Hepatocyte (in vitro differentiated cells): ENCODE data around the gene CES1. TPM values are rescaled to one million over a fixed set of nuclear protein-coding genes. Genes with fewer than 3 reads are reported as not detected.

ENCODE experiments used
- DNase-seq: peaks from one replicate; pipeline ENCODE4 v3.0.0-alpha.2; 2016; ENCODE audit warnings: low spot score
- H2AFZ ChIP-seq: fragments of 200-600 bp; sonication (generic); 2 replicates; pipeline ENCODE4 v1.6.0; 2016; ENCODE audit warnings: antibody characterized with exemption, mild to moderate bottlenecking
- H3K27ac ChIP-seq: fragments of 200-600 bp; sonication (generic); 2 replicates; pipeline ENCODE4 v1.5.1; 2016; ENCODE audit warnings: mild to moderate bottlenecking
- H3K27me3 ChIP-seq: fragments of 200-600 bp; sonication (generic); 2 replicates; pipeline ENCODE4 v1.6.1; 2016
- H3K36me3 ChIP-seq: fragments of 200-600 bp; sonication (generic); replicated peaks from 2 replicates; pipeline ENCODE4 v1.5.1; 2016; ENCODE audit warnings: low read depth; ENCODE audit not compliant: insufficient read depth
- H3K4me1 ChIP-seq: fragments of 200-600 bp; sonication (generic); 2 replicates; pipeline ENCODE4 v1.5.1; 2016; ENCODE audit warnings: mild to moderate bottlenecking, moderate library complexity; ENCODE audit not compliant: insufficient read depth
- H3K4me2 ChIP-seq: fragments of 200-600 bp; sonication (generic); 2 replicates; pipeline ENCODE4 v1.6.0; 2016
- H3K4me3 ChIP-seq: fragments of 200-600 bp; sonication (generic); 2 replicates; pipeline ENCODE4 v1.5.1; 2016; ENCODE audit warnings: mild to moderate bottlenecking
- H3K79me2 ChIP-seq: fragments of 200-600 bp; sonication (generic); 2 replicates; pipeline ENCODE4 v1.6.0; 2017; ENCODE audit warnings: mild to moderate bottlenecking
- H3K9me2 ChIP-seq: fragments of 200-600 bp; sonication (generic); replicated peaks from 2 replicates; pipeline ENCODE4 v1.6.0; 2017; ENCODE audit warnings: mild to moderate bottlenecking; ENCODE audit not compliant: insufficient read depth
- H3K9me3 ChIP-seq: fragments of 200-600 bp; sonication (generic); 2 replicates; pipeline ENCODE4 v1.5.1; 2016; ENCODE audit warnings: low read depth, mild to moderate bottlenecking
- H4K20me1 ChIP-seq: fragments of 200-600 bp; sonication (generic); 2 replicates; pipeline ENCODE4 v1.6.0; 2016; ENCODE audit warnings: mild to moderate bottlenecking; ENCODE audit not compliant: insufficient read depth, poor library complexity, severe bottlenecking
- CTCF ChIP-seq: fragments of 200-600 bp; sonication (generic); IDR thresholded peaks from 2 replicates; pipeline ENCODE4 v1.5.1; 2016; ENCODE audit warnings: antibody characterized with exemption, mild to moderate bottlenecking; ENCODE audit not compliant: poor library complexity
- EZH2 ChIP-seq: fragments of 200-600 bp; sonication (generic); IDR thresholded peaks from 2 replicates; pipeline ENCODE4 v1.6.1; 2016; ENCODE audit warnings: antibody characterized with exemption, mild to moderate bottlenecking, borderline replicate concordance
- EZH2phosphoT487 ChIP-seq: fragments of 200-600 bp; sonication (generic); IDR thresholded peaks from one replicate; pipeline ENCODE4 v1.6.1; 2018; ENCODE audit warnings: antibody characterized with exemption, mild to moderate bottlenecking, low read depth, moderate library complexity; ENCODE audit not compliant: unreplicated experiment, severe bottlenecking
- WGBS: methylation state at CpG from one replicate; pipeline ENCODE4 v1.1.6; 2016; ENCODE audit warnings: low lambda C conversion rate; ENCODE audit errors: missing lambda C conversion rate; 5-methylcytosine and 5-hydroxymethylcytosine counted together
- polyA plus RNA-seq: library from polyadenylated mRNA; unstranded; fragments of >200 nt; fragmentation: Nextera tagmentation; extraction: Ambion mirVana; gene quantifications from 2 replicates; pipeline ENCODE4 v1.2.1, GENCODE V29; 2016
- total RNA-seq: library from RNA; depleted of rRNA; stranded (reverse); fragments of >200 nt; gene quantifications from 2 replicates; pipeline ENCODE4 v1.2.3, GENCODE V29; 2014

CES1 gene
- total and polyA plus RNA-seq, 2 experiments from 2014 or later, result 1.7 to 1.9 TPM

DNA sequence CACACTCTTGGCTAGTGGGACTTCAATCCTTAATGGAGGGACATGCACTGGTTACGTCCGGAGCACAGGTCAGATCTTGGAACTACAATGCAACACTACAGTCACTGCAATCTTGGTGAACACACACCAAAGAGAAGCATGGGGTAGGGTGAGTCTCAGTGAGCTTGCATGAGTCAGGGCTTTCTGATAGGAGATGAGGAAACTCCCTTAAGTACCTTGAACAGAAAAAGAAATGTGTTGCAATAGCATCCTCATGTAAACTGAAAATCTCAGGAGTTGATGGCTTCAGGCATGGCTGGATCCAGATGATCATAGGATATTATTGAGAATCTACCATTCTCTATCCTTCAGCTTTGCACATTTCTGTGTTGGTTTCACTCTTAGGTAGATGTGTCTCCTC is 54.1 kb downstream of the CES1 start:
- Histone ChIP-seq H4K20me1 (no peaks in the 10 kb centered on the region), H3K9me2 (no peaks in the 10 kb centered on the region), H3K9me3 (no peaks in the 10 kb centered on the region), H3K79me2 (no peaks in the 10 kb centered on the region), H3K27me3 (no peaks in the 10 kb centered on the region), H3K4me1 (no peaks in the 10 kb centered on the region), H3K27ac (no peak overlapping the region), H3K4me2 (no peak overlapping the region), H2AFZ (no peak overlapping the region), H3K4me3 (no peak overlapping the region), H3K36me3 (no peaks in the 10 kb centered on the region)
- DNase-seq, result no peak
- 94% methylated on average over 2 of the region's 2 CpGs for WGBS
- TF ChIP-seq EZH2phosphoT487 (no peak), EZH2 (no peak), CTCF (no peak)

DNA sequence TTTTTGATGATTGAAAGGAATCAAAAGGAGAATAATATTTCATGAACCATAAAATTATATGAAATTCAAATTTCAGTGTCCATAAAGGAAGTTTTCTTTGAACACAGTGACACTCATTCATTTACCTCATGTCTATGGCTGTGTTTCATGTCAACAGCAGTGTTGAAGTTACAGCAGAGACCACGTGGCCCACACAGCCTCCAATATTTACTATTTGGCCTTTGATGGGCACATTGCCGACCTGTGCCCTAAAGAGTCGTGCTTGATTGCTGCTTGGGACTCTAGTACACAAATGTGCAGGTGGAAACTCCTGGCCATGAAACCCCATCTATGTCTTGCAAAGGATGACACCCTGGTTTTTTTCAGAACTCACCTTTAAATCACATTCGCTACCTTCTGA is 57.0 kb downstream of the CES1 start:
- Histone ChIP-seq H4K20me1 (no peaks in the 10 kb centered on the region), H3K4me3 (no peak overlapping the region), H3K79me2 (no peaks in the 10 kb centered on the region), H3K9me3 (no peaks in the 10 kb centered on the region), H3K9me2 (no peaks in the 10 kb centered on the region), H3K27ac (no peak overlapping the region), H3K27me3 (no peaks in the 10 kb centered on the region), H3K4me1 (no peaks in the 10 kb centered on the region), H3K4me2 (no peak overlapping the region), H3K36me3 (no peaks in the 10 kb centered on the region), H2AFZ (no peak overlapping the region)
- DNase-seq, result no peak
- WGBS, result 79% methylated on average over 4 of the region's 4 CpGs
- TF ChIP-seq EZH2phosphoT487 (no peak), CTCF (no peak), EZH2 (no peak)

GRCh38 chr16:55773859-55774549 is 58.9 kb downstream of the CES1 start:
- WGBS, result 86% methylated on average over 14 of the region's 14 CpGs
- no peak for DNase-seq
- Histone ChIP-seq H3K79me2 (no peaks in the 10 kb centered on the region), H2AFZ (no peak overlapping the region), H3K4me1 (no peaks in the 10 kb centered on the region), H3K4me3 (no peak overlapping the region), H4K20me1 (no peaks in the 10 kb centered on the region), H3K9me2 (no peaks in the 10 kb centered on the region), H3K36me3 (no peaks in the 10 kb centered on the region), H3K27me3 (no peaks in the 10 kb centered on the region), H3K27ac (no peak overlapping the region), H3K9me3 (no peaks in the 10 kb centered on the region), H3K4me2 (no peak overlapping the region)
- TF ChIP-seq CTCF, result no peak

DNA sequence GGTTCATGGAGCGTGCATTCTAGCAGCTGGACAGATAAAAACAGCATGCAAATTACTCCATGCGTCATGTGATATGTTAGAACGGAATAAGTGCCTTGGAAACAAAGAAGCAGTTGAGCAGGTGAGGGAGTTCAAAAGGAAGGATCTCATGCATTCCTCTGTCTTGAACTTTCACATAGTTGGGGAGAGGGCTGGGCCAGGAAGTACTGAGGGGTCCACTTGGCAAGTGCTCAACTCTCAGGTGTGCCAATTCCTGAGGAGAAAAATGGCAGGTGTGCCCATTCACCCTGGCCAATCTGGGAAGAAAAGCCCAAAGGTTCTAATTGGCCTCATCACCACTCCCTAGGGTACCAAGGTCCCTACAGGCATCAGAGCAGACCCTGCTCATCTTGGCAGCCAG is 67.7 kb downstream of the CES1 start:
- TF ChIP-seq EZH2 (no peak), EZH2phosphoT487 (no peak), CTCF (no peak)
- Histone ChIP-seq H3K4me2 (no peak overlapping the region), H3K27me3 (no peaks in the 10 kb centered on the region), H3K36me3 (no peaks in the 10 kb centered on the region), H2AFZ (no peak overlapping the region), H3K9me3 (no peaks in the 10 kb centered on the region), H3K9me2 (no peaks in the 10 kb centered on the region), H3K4me3 (no peak overlapping the region), H3K27ac (no peak overlapping the region), H4K20me1 (no peaks in the 10 kb centered on the region), H3K79me2 (no peaks in the 10 kb centered on the region), H3K4me1 (no peaks in the 10 kb centered on the region)
- no peak for DNase-seq
- WGBS, result 48% methylated on average over 3 of the region's 3 CpGs
